Activated T-cell treated with anti-CD3 and anti-CD28 coated beads, Interleukin-2, amount 50 U/mL, for 72 hours (primary cell): ENCODE measurements around the gene PDS5B. TPM values are rescaled to one million over a fixed set of nuclear protein-coding genes. Genes with fewer than 3 reads are reported as not detected.

Source experiments
- ATAC-seq, 2 donors: fragments of 150-1000 bp; cut with Tn5 transposase; replicated peaks in 1 of 2; 2 replicates each; pipeline ENCODE4 v1.10.0; 2021; ENCODE audit warnings: moderate library complexity in 2 of 2, mild to moderate bottlenecking in 1 of 2
- DNase-seq, 2 donors: peaks; one replicate each; pipeline ENCODE4 v3.0.0; 2021 to 2022; ENCODE audit warnings: mixed read lengths in 1 of 2
- H3K27ac Mint-ChIP-seq: one replicate; pipeline ENCODE4 v1.8.0; 2022; ENCODE audit warnings: mild to moderate bottlenecking, moderate library complexity, mixed read lengths
- H3K27me3 Mint-ChIP-seq: one replicate; pipeline ENCODE4 v1.8.0; 2022; ENCODE audit warnings: low read depth, mixed read lengths
- H3K36me3 Mint-ChIP-seq, 2 donors: one replicate each; pipeline ENCODE4 v1.8.0; 2022; ENCODE audit warnings: mixed read lengths in 2 of 2, mild to moderate bottlenecking in 1 of 2; ENCODE audit not compliant: insufficient read depth in 2 of 2
- H3K4me1 Mint-ChIP-seq: one replicate; pipeline ENCODE4 v1.8.0; 2022; ENCODE audit warnings: low read depth, mixed read lengths
- H3K4me3 Mint-ChIP-seq, 2 donors: one replicate each; pipeline ENCODE4 v1.8.0; 2022; ENCODE audit warnings: mild to moderate bottlenecking in 2 of 2, mixed read lengths in 2 of 2, moderate library complexity in 2 of 2
- H3K9me3 Mint-ChIP-seq, 2 donors: one replicate each; pipeline ENCODE4 v1.8.0; 2022; ENCODE audit warnings: mixed read lengths in 2 of 2
- total RNA-seq, 2 donors: library from RNA; stranded (reverse); gene quantifications; one replicate each; pipeline ENCODE4 v1.2.3, GENCODE V29; 2022

Gene PDS5B
- total RNA-seq, 2 donors from 2014 or later, result 52.9 to 53.1 TPM

DNA sequence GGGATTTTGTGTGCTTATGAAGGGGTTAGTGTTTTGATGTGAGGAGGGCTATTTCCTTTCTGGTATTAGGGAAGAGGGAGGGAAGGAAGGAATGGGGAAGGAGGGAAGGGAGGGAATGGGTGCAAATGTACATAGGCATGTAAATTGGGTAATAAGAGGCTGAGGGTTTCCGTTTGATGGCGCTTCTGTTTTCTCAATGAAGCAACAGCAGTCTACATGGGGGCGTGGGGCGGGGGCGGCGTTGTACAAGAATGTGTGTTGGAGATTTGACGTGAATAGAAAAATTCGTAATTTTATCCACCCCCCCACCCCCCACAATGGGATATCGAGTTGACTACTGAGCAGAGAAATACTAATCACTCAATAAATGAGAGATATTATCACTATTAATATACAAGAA lies 52.5 kb downstream of the PDS5B start:
- Mint-ChIP-seq H3K36me3 (no peaks in the 10 kb centered on the region), H3K4me1 (peaks cover 18% of the 10 kb centered on the region), H3K27me3 (no peaks in the 10 kb centered on the region), H3K27ac (no peak overlapping the region), H3K4me3 (no peak overlapping the region), H3K9me3 (no peaks in the 10 kb centered on the region)
- ATAC-seq, result no peak
- DNase-seq, result peak in 1 of 2 donors; percentile 3

DNA sequence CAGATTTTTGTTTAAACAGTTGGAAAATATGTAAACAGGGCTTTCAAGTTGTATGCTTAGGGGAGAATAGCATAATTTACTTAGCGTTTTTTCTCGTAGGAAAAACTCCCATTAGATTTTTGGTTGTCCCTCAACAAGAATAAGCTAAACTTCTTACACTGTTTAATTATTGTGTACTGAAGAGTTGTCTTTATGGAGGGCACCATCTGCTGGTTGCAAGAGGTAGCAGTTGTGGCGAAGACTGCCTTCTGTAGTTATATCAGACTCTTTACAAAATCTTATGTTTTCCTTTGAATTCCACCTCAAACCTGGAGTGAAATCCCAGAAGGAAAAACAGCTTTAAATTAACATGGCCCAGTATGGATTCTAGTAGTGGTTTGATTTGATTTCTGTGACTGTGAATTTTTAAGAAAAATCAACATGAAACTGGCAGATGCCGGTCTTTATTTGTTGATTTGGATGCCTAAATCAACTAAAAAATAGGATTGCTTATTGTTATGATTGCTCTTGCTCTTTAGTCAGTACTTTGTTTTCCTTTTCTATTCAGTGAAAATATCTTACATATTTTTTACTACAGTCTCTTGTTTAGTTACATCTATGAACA lies 53.4 kb downstream of the PDS5B start:
- Mint-ChIP-seq H3K27me3 (no peaks in the 10 kb centered on the region), H3K9me3 (no peaks in the 10 kb centered on the region), H3K4me1 (peaks cover 26% of the 10 kb centered on the region), H3K36me3 (no peaks in the 10 kb centered on the region), H3K4me3 (no peak overlapping the region), H3K27ac (no peak overlapping the region)
- ATAC-seq, result peak; percentile 54 to 67
- peak; percentile 41 to 48 for DNase-seq

GRCh38 chr13:32642316-32642715 lies 56.1 kb downstream of the PDS5B start:
- no peaks in the 10 kb centered on the region for H3K36me3 Mint-ChIP-seq
- peaks cover 52% of the 10 kb centered on the region for H3K4me1 Mint-ChIP-seq
- H3K4me3 Mint-ChIP-seq, result peak overlapping the region in 1 of 2 donors; percentile 91
- DNase-seq, result no peak
- no peaks in the 10 kb centered on the region for H3K27me3 Mint-ChIP-seq
- no peaks in the 10 kb centered on the region for H3K9me3 Mint-ChIP-seq
- peak overlapping the region; percentile 95 for H3K27ac Mint-ChIP-seq
- peak; percentile 52 to 65 for ATAC-seq

GRCh38 chr13:32642858-32643257 lies 56.6 kb downstream of the PDS5B start:
- Mint-ChIP-seq H3K27ac (peak overlapping the region; percentile 95), H3K9me3 (no peaks in the 10 kb centered on the region), H3K4me1 (peaks cover 58% of the 10 kb centered on the region), H3K27me3 (no peaks in the 10 kb centered on the region), H3K4me3 (peak overlapping the region in 1 of 2 donors; percentile 91), H3K36me3 (no peaks in the 10 kb centered on the region)
- DNase-seq, result no peak
- ATAC-seq, result peak; percentile 21 to 46

GRCh38 chr13:32645854-32646253 lies 59.6 kb downstream of the PDS5B start:
- Mint-ChIP-seq H3K9me3 (no peaks in the 10 kb centered on the region), H3K4me3 (peak overlapping the region; percentile 60 to 83), H3K27me3 (no peaks in the 10 kb centered on the region), H3K27ac (peak overlapping the region; percentile 80), H3K4me1 (peaks cover 82% of the 10 kb centered on the region), H3K36me3 (no peaks in the 10 kb centered on the region)
- DNase-seq (peak; percentile 66 to 71), ATAC-seq (peak; percentile 79 to 85)

DNA sequence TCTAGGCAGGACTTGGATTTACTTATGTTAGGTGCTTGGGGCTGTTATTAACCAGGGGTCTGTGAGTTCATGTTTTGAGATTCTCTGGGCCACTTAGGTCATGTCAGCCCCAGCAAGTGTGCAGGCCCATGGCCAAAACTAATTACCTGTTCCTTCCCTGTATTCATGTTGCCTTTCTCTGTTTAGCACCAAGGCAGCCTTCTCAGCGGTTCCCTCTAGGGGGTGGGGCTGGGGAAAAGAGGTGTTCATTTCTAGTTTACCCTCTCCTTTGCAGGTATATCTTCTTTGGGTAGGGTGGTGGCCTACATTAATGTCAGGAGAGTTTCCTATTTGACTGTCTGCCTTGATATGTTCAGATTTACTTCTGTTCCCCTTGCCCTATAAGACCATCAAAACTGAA lies 61.7 kb downstream of the PDS5B start:
- Mint-ChIP-seq H3K36me3 (peaks cover 0 to 3% of the 10 kb centered on the region in 2 donors), H3K4me3 (no peak overlapping the region), H3K27ac (no peak overlapping the region), H3K9me3 (no peaks in the 10 kb centered on the region), H3K4me1 (peaks cover 76% of the 10 kb centered on the region), H3K27me3 (no peaks in the 10 kb centered on the region)
- peak in 1 of 2 donors; percentile 4 for DNase-seq
- ATAC-seq, result no peak

- peaks cover 0 to 5% of the 10 kb centered on the region in 2 donors for H3K9me3 Mint-ChIP-seq
- peaks cover 6 to 13% of the 10 kb centered on the region in 2 donors for H3K36me3 Mint-ChIP-seq
- ATAC-seq (peak; percentile 78), DNase-seq (peak; percentile 59 to 68)
- H3K27ac Mint-ChIP-seq, result peak overlapping the region; percentile 58
- peak overlapping the region; percentile 33 to 57 for H3K4me3 Mint-ChIP-seq
- peaks cover 51% of the 10 kb centered on the region for H3K4me1 Mint-ChIP-seq
- H3K27me3 Mint-ChIP-seq, result no peaks in the 10 kb centered on the region
Observed at GRCh38 chr13:32650705-32651311, 64.6 kb downstream of the PDS5B start.

- Mint-ChIP-seq H3K9me3 (peaks cover 0 to 7% of the 10 kb centered on the region in 2 donors), H3K4me3 (no peak overlapping the region), H3K27me3 (no peaks in the 10 kb centered on the region), H3K4me1 (peaks cover 8% of the 10 kb centered on the region), H3K36me3 (peaks cover 22 to 33% of the 10 kb centered on the region in 2 donors), H3K27ac (no peak overlapping the region)
- ATAC-seq (no peak), DNase-seq (no peak)
Observed at GRCh38 chr13:32657309-32657708, 71.1 kb downstream of the PDS5B start.

DNA sequence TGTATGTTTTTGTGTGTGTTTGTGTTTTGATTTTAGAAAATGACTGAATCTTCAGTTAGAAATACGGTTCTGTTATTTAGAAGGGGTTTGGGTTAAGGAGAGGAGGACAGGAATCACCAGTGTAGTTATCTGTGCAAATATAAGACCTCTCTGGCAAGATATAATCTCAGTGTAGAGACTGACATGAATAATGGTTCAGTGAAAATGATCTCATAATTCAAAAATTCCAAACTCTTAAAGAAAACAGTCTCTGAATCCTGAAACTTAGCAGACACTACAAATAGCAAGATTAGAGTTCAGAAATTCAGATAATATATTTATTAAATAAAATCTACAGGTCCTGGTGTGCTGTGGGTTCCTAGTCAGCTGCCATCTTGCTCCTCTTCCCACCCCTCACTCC lies 73.5 kb downstream of the PDS5B start:
- no peak for DNase-seq
- Mint-ChIP-seq H3K9me3 (peaks cover 0 to 5% of the 10 kb centered on the region in 2 donors), H3K27me3 (no peaks in the 10 kb centered on the region), H3K27ac (no peak overlapping the region), H3K36me3 (peaks cover 22 to 31% of the 10 kb centered on the region in 2 donors), H3K4me1 (peaks cover 17% of the 10 kb centered on the region), H3K4me3 (no peak overlapping the region)
- no peak for ATAC-seq

GRCh38 chr13:32660227-32660626 lies 74.0 kb downstream of the PDS5B start:
- DNase-seq (no peak), ATAC-seq (no peak)
- H3K36me3 Mint-ChIP-seq, result peaks cover 18 to 30% of the 10 kb centered on the region in 2 donors
- H3K27me3 Mint-ChIP-seq, result no peaks in the 10 kb centered on the region
- H3K27ac Mint-ChIP-seq, result no peak overlapping the region
- H3K9me3 Mint-ChIP-seq, result peaks cover 0 to 5% of the 10 kb centered on the region in 2 donors
- no peak overlapping the region for H3K4me3 Mint-ChIP-seq
- H3K4me1 Mint-ChIP-seq, result peaks cover 18% of the 10 kb centered on the region

DNA sequence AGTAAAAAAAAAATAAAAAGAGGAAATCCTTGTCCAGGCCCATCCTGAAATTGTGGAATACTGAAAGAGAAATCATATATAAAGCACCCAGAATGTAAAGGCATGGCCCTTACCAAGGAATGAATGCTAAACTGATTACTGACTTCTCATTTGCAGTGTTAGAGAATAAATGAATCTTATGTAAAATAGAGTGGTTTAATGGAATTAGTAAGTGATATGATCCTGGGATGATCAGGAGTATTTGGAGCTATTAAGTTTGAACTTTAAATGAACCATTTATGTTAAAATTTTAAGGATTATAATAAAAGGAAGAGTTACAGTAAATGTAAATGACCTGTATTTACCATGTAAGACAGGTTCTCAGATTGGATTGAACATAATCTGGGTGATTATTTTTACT lies 75.4 kb downstream of the PDS5B start:
- H3K4me3 Mint-ChIP-seq, result no peak overlapping the region
- peaks cover 10 to 20% of the 10 kb centered on the region in 2 donors for H3K36me3 Mint-ChIP-seq
- no peak for DNase-seq
- H3K27ac Mint-ChIP-seq, result no peak overlapping the region
- no peaks in the 10 kb centered on the region for H3K27me3 Mint-ChIP-seq
- ATAC-seq, result no peak
- H3K9me3 Mint-ChIP-seq, result no peaks in the 10 kb centered on the region
- peaks cover 18% of the 10 kb centered on the region for H3K4me1 Mint-ChIP-seq

DNA sequence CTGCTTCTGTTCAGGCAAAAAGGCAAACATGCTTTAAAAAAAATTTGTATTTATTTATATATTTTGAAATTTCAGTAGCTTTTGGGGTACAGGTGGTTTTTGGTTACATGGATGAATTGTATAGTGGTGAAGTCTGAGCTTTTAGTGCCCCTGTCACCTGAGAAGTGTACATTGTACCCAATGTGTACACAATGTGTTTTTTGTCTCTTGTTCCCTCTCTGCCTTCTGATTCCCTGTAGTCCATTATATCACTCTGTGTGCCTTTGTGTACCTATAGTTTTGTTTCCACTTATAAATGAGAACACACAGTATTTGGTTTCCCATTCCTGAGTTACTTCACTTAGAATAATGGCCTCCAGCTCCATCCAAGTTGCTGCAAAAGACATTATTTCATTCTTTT lies 77.4 kb downstream of the PDS5B start:
- H3K36me3 Mint-ChIP-seq, result peaks cover 6 to 13% of the 10 kb centered on the region in 2 donors
- H3K27ac Mint-ChIP-seq, result no peak overlapping the region
- DNase-seq (no peak), ATAC-seq (no peak)
- no peaks in the 10 kb centered on the region for H3K9me3 Mint-ChIP-seq
- H3K27me3 Mint-ChIP-seq, result no peaks in the 10 kb centered on the region
- peaks cover 13% of the 10 kb centered on the region for H3K4me1 Mint-ChIP-seq
- H3K4me3 Mint-ChIP-seq, result no peak overlapping the region

DNA sequence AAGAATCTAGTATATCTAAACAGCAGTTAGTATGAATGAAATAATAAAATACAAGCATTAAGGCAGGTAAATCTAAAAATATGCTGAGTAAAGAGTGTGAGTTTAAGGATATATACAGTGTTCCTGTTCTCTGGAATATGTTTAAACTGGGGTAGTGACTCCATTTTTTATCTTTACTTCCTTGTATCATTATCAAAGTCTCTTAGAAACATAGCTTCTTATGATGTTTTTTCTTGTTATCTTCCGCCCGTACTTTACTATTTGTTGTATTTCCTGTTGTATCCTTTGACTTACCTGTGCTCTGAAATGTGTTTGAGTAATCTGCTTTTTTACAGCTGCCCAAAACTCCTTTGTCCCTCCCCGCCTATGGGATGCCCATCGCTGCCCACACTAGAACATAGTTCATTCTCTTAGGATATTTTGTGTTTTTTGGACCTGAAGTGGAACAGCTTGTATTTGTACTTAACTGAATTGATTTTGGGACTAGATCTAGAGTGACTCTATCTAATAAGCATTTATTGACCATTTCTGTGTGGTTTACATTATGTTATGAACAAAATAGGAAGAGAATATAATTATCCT lies 80.8 kb downstream of the PDS5B start:
- H3K27ac Mint-ChIP-seq, result no peak overlapping the region

More for the DNA sequence above, 80.8 kb downstream of the PDS5B start:
- Mint-ChIP-seq H3K27me3 (no peaks in the 10 kb centered on the region), H3K9me3 (no peaks in the 10 kb centered on the region), H3K4me3 (no peak overlapping the region), H3K36me3 (peaks cover 0 to 7% of the 10 kb centered on the region in 2 donors), H3K4me1 (peaks cover 13% of the 10 kb centered on the region)
- ATAC-seq, result no peak
- DNase-seq, result no peak
